Measurements from ENCODE around the gene SCCPDH. TPM values are rescaled to one million over a fixed set of nuclear protein-coding genes. Genes with fewer than 3 reads are reported as not detected.

The SCCPDH gene
- total and polyA plus RNA-seq, 9 of the 15 experiments (the other 6 are each of a cell fraction or from before 2014, with no cell fraction given) = 7.0 to 61.9 (median 38.3) TPM

DNA sequence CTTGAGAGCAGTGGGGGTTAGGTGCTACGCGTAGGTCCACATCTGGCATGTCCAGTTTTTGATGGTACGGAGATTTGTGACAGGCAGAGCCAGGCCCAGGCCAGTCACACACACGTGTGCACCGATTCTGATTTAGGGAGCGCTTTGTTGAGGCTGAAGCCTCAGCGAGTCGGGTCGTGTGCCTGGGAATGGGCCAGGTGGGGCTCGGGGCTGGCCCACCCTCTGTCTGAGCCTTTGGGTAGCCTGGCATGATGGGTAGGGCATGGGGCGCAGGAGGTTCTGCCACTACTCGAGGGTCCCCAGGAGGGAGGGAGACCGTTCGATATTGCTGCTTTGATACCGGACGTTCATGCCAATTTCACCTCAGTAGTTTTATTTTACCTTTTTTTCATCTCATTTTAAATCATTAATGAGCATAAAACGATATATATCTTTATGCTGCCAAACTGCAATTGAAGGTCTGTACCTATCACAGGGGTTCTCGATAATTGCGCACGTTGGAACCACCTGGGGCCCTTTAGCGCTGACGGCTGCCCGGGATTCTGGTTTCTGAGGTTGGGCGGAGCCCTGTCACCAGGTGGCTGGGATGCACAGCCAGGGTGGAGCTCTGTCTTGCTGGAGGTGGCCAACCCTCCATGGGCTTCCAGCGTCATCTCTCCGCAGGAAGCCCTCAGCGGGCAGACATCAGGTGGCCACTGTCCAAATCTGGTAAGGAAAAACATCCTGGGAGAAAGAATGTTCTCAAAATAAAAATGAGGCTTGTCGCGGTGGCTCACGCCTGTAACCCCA lies 71.9 kb downstream of the SCCPDH start:
- in situ Hi-C loops (cut with MboI) = no loop called here
- no peaks in the 10 kb centered on the region for H3K9me3 ChIP-seq (replicated peaks; ENCODE audit: control insufficient read depth, insufficient read depth, low read depth, low read length)
- H3K27ac ChIP-seq (ENCODE audit: extremely low read depth, low read depth, low read length) = no peak overlapping the region
- TF ChIP-seq U2AF2 (optimal IDR thresholded peaks at IDR 0.05; ENCODE audit: low read depth, low read length) (no peak), PHB (CRISPR knock-in tag; IDR thresholded peaks at IDR 0.05) (no peak), ZNF175 (CRISPR knock-in tag; IDR thresholded peaks at IDR 0.05; ENCODE audit: low read depth) (no peak), SRSF9 (IDR thresholded peaks at IDR 0.05; ENCODE audit: borderline replicate concordance, low read depth, low read length) (no peak)
- no peaks in the 10 kb centered on the region for H3K79me2 ChIP-seq (ENCODE audit: control insufficient read depth, insufficient read depth, low read length)
- 54% methylated on average over 30 of the region's 30 CpGs for WGBS (ENCODE audit: insufficient coverage, low coverage, missing lambda C conversion rate)
- no peak overlapping the region for H3K9ac ChIP-seq (ENCODE audit: insufficient read depth in 1 of 2, low read depth in 2 of 2, low read length in 2 of 2)
- FAIRE-seq = no peak
- no peak overlapping the region for H2AFZ ChIP-seq (ENCODE audit: low read depth, low read length)
- no peaks in the 10 kb centered on the region for H4K20me1 ChIP-seq (replicated peaks; ENCODE audit: control insufficient read depth, insufficient read depth, low read length)
- no peaks in the 10 kb centered on the region for H3K36me3 ChIP-seq (ENCODE audit: control insufficient read depth, insufficient read depth, low read length)
- ChIA-PET CTCF (ENCODE audit: low intra/inter-chr PET ratio) (no interaction called here), POLR2A (no interaction called here)
- BruUV-seq (replicated peaks) = no TSS peak
- no peak overlapping the region for H3K4me2 ChIP-seq (ENCODE audit: insufficient read depth, low read length)
- no peak overlapping the region for H3K4me3 ChIP-seq
- H3K9me1 ChIP-seq (ENCODE audit: control insufficient read depth, insufficient read depth, low read length) = no peaks in the 10 kb centered on the region
- H3K4me1 ChIP-seq (replicated peaks in 1 of 2; ENCODE audit: control insufficient read depth in 2 of 2, insufficient read depth in 2 of 2, low read length in 2 of 2) = peaks cover 5 to 37% of the 10 kb centered on the region in 2 experiments; a peak in 3 of 5 replicates
- peaks cover 16 to 68% of the 10 kb centered on the region in 2 experiments for H3K27me3 ChIP-seq (ENCODE audit: control insufficient read depth in 2 of 2, insufficient read depth in 2 of 2, low read length in 2 of 2)
- no peak for ATAC-seq
- DNase-seq (ENCODE audit: extremely low read depth in 1 of 4, low spot score in 3 of 4) = no peak
- intact Hi-C loops (cut with micrococcal nuclease) = no loop called here

GRCh38 chr1:246797157-246797556 lies 72.9 kb downstream of the SCCPDH start:
- in situ Hi-C loops (cut with MboI) (no loop called here), intact Hi-C loops (cut with micrococcal nuclease) (no loop called here)
- no peaks in the 10 kb centered on the region for H3K36me3 ChIP-seq (ENCODE audit: control insufficient read depth, insufficient read depth, low read length)
- H2AFZ ChIP-seq (ENCODE audit: low read depth, low read length) = peak overlapping the region; percentile 71
- H3K9me1 ChIP-seq (ENCODE audit: control insufficient read depth, insufficient read depth, low read length) = no peaks in the 10 kb centered on the region
- no TSS peak for BruUV-seq (replicated peaks)
- H3K4me1 ChIP-seq (replicated peaks in 1 of 2; ENCODE audit: control insufficient read depth in 2 of 2, insufficient read depth in 2 of 2, low read length in 2 of 2) = peaks cover 5 to 32% of the 10 kb centered on the region in 2 experiments; a peak in 3 of 5 replicates
- peaks cover 15 to 63% of the 10 kb centered on the region in 2 experiments for H3K27me3 ChIP-seq (ENCODE audit: control insufficient read depth in 2 of 2, insufficient read depth in 2 of 2, low read length in 2 of 2)
- H3K4me2 ChIP-seq (ENCODE audit: insufficient read depth, low read length) = no peak overlapping the region
- no peaks in the 10 kb centered on the region for H3K79me2 ChIP-seq (ENCODE audit: control insufficient read depth, insufficient read depth, low read length)
- no peak overlapping the region for H3K9ac ChIP-seq (ENCODE audit: insufficient read depth in 1 of 2, low read depth in 2 of 2, low read length in 2 of 2)
- no peak overlapping the region for H3K27ac ChIP-seq (ENCODE audit: extremely low read depth, low read depth, low read length)
- no peak overlapping the region for H3K4me3 ChIP-seq
- DNase-seq (ENCODE audit: extremely low read depth in 1 of 4, low spot score in 3 of 4) (no peak), ATAC-seq (no peak), FAIRE-seq (no peak)
- H4K20me1 ChIP-seq (replicated peaks; ENCODE audit: control insufficient read depth, insufficient read depth, low read length) = no peaks in the 10 kb centered on the region
- POLR2A ChIA-PET = no interaction called here
- WGBS (ENCODE audit: insufficient coverage, low coverage, missing lambda C conversion rate) = 22% methylated on average over 8 of the region's 8 CpGs
- CTCF ChIA-PET (ENCODE audit: low intra/inter-chr PET ratio) = no interaction called here
- no peak for TF ChIP-seq ETV1 (tag; conservative IDR thresholded peaks at IDR 0.05; ENCODE audit: low read depth)
- H3K9me3 ChIP-seq (replicated peaks; ENCODE audit: control insufficient read depth, insufficient read depth, low read depth, low read length) = no peaks in the 10 kb centered on the region
